GM18873 (cell line): ENCODE data around the gene SVOP.
"Not testable (repeated sequence)": the region's sequence is repeated elsewhere in the genome, so short reads cannot be mapped to it uniquely, and the experiment has no call there.

Source experiments
- ATAC-seq: cut with Tn5 transposase; IDR thresholded peaks from one replicate; pipeline ENCODE4 v1.9.1; 2021; ENCODE audit warnings: mild to moderate bottlenecking, moderate library complexity, moderate number of reproducible peaks; ENCODE audit not compliant: unreplicated experiment, low FRiP score

Gene SVOP

DNA sequence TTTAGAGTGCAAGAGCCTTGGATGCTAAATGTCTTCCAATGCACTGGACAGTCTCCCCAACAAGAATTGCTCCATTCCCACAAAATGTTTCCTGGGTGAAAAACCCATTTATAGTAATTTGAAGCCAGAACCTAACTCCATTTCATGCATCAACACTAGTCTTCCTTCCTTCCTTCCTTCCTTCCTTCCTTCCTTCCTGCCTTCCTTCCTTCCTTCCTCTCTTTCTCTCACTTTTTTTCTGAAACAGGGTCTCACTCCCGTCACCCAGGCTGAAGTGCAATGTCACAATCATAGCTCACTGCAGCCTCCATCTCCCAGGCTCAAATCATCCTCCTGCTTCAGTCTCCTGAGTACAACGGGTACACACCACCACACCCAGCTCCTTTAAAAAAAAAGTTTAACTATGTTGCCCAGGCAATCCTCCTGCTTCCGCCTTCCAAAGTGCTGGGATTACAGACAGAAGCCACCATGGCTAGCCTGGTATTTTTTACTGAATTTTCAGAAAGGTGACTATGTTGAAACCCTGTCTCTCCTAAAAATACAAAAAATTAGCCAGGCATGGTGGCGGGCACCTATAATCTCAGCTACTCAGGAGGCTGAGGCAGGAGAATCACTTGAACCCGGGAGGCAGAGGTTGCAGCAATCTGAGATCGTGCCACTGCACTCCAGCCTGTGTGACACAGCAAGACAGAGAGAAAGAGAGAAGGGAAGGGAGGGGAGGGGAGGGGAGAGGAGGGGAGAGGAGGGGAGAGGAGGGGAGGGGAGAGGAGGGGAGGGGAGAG is 161.5 kb downstream of the SVOP start:
- ATAC-seq = not testable (repeated sequence)

DNA sequence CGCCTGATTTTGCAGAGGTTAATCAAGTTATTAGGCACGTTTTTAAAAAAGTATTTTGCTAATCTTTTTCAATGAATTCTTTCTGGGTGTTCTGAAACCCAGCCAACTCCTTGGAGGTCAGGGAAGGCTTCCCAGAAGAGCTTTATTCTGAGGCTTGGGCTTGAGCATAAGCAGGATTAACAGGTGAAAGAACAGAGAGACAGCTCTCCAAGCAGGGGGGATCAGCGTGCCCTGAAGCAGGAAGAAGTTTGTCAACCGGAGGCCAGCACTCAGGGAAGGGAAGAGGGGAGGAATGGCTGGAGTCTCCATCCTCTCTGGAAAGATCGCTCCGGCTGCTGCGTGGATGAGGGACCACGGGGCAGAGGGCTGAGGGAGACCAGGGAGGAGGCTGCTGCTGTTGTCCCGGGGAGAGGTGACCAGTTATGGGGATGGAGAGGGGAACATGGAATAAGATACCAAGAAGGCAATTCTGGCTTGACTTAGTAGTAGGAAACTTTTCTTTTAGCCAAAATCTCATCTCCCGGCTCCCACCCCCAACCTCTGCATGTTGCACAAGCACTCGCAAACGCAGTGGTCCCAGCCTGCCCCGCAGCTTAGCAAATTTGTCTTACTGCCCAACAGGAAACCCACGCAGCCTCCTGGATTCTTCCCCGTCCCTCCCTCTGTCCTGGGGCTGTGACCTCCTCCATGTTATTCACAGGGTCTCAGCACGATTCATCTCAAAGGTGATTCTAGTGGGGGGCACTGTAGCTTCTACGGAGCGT is 162.4 kb downstream of the SVOP start:
- no peak for ATAC-seq
